ENCODE results near the gene TGM6. TPM values are rescaled to one million over a fixed set of nuclear protein-coding genes. Genes with fewer than 3 reads are reported as not detected.

The TGM6 gene
- total and polyA plus RNA-seq, 9 of the 15 experiments (the other 6 are each of a cell fraction or from before 2014, with no cell fraction given) = not detected

GRCh38 chr20:2348336-2348735 lies 32.4 kb upstream of the TGM6 start (continued):
- TF ChIP-seq ZNF407 (IDR thresholded peaks at IDR 0.05; ENCODE audit: low read depth) (no peak), ILK (tag; IDR thresholded peaks at IDR 0.05; ENCODE audit: borderline replicate concordance, low read depth) (no peak), ZNF316 (IDR thresholded peaks at IDR 0.05) (no peak)

Data from K562 (cell line).